SU-DHL-6 (cell line): ENCODE data around the gene RIIAD1.

Experiments used
- H2AFZ ChIP-seq: fragments of 200-600 bp; sonication (generic); 2 replicates; pipeline ENCODE4 v1.6.1; 2014; ENCODE audit warnings: low read depth, mild to moderate bottlenecking, moderate library complexity, mixed read lengths, antibody characterized with exemption, low read length; ENCODE audit not compliant: severe bottlenecking
- H3F3A ChIP-seq: fragments of 200-600 bp; shearing (Covaris generic); 2 replicates; pipeline ENCODE4 v1.6.0; 2016; ENCODE audit warnings: antibody characterized with exemption, mild to moderate bottlenecking; ENCODE audit not compliant: insufficient read depth
- H3K27ac ChIP-seq: fragments of 200-600 bp; sonication (generic); 2 replicates; pipeline ENCODE4 v1.5.1; 2016; ENCODE audit warnings: low read depth, mild to moderate bottlenecking, low read length, moderate library complexity, mixed read lengths
- H3K27me3 ChIP-seq: fragments of 200-600 bp; sonication (generic), shearing (Covaris generic); 2 replicates; pipeline ENCODE4 v1.6.0; 2014; ENCODE audit warnings: mild to moderate bottlenecking, low read length
- H3K36me3 ChIP-seq: fragments of 200-600 bp; sonication (generic); 2 replicates; pipeline ENCODE4 v1.6.1; 2014; ENCODE audit warnings: mild to moderate bottlenecking, low read length, mixed read lengths
- H3K4me2 ChIP-seq: fragments of 300-600, 200-600 bp; shearing (Covaris generic), sonication (generic); 2 replicates; pipeline ENCODE4 v1.6.0; 2014; ENCODE audit warnings: low read length, low read depth, mild to moderate bottlenecking; ENCODE audit not compliant: poor library complexity, severe bottlenecking
- H3K4me3 ChIP-seq: fragments of 200-600 bp; sonication (generic); 2 replicates; pipeline ENCODE4 v1.5.1; 2014; ENCODE audit warnings: antibody characterized with exemption, low read length, mild to moderate bottlenecking, mixed read lengths; ENCODE audit not compliant: insufficient read depth, poor library complexity, severe bottlenecking
- H3K79me2 ChIP-seq: fragments of 200-600 bp; sonication (generic); 2 replicates; pipeline ENCODE4 v1.6.1; 2014; ENCODE audit warnings: mild to moderate bottlenecking, low read length, moderate library complexity; ENCODE audit not compliant: insufficient read depth
- H3K9ac ChIP-seq: fragments of 200-600 bp; sonication (generic); 2 replicates; pipeline ENCODE4 v1.7.0; 2014; ENCODE audit warnings: mild to moderate bottlenecking, low read length
- H3K9me2 ChIP-seq: fragments of 200-600 bp; sonication (generic); replicated peaks from 2 replicates; pipeline ENCODE4 v1.6.1; 2014; ENCODE audit warnings: low read length; ENCODE audit not compliant: insufficient read depth
- H3K9me3 ChIP-seq: fragments of 200-600 bp; sonication (generic); 2 replicates; pipeline ENCODE4 v1.6.1; 2014; ENCODE audit warnings: low read length, mixed read lengths; ENCODE audit not compliant: insufficient read depth
- H4K20me1 ChIP-seq: fragments of 200-600 bp; sonication (generic); 2 replicates; pipeline ENCODE4 v1.6.1; 2014; ENCODE audit warnings: low read depth, mild to moderate bottlenecking, antibody characterized with exemption, low read length, moderate library complexity, mixed read lengths
- CTCF ChIP-seq: fragments of 200-600 bp; sonication (generic); IDR thresholded peaks from one replicate; pipeline ENCODE4 v1.5.1; 2017; ENCODE audit warnings: antibody characterized with exemption, mild to moderate bottlenecking, low read length, moderate library complexity; ENCODE audit not compliant: insufficient read depth, poor library complexity, severe bottlenecking
- EZH2phosphoT487 ChIP-seq: fragments of 200-600 bp; sonication (generic), shearing (Covaris generic); conservative IDR thresholded peaks from 2 replicates; pipeline ENCODE4 v1.6.1; 2018; ENCODE audit warnings: mild to moderate bottlenecking, antibody characterized with exemption, low read length, moderate library complexity, mixed read lengths

RIIAD1 gene

GRCh38 chr1:151693057-151693651 is 28.2 kb upstream of the RIIAD1 start:
- Histone ChIP-seq H2AFZ (no peak overlapping the region), H3K9me2 (no peaks in the 10 kb centered on the region), H3K9me3 (no peaks in the 10 kb centered on the region), H3K36me3 (peaks cover 5% of the 10 kb centered on the region; the same call in 1 of the 2 replicates), H3K4me3 (no peak overlapping the region), H3F3A (no peaks in the 10 kb centered on the region), H4K20me1 (no peaks in the 10 kb centered on the region), H3K27me3 (no peaks in the 10 kb centered on the region), H3K4me2 (no peak overlapping the region), H3K79me2 (no peaks in the 10 kb centered on the region), H3K27ac (no peak overlapping the region), H3K9ac (no peak overlapping the region)
- peak; percentile 19 for TF ChIP-seq CTCF
- no peak for TF ChIP-seq EZH2phosphoT487

- Histone ChIP-seq H2AFZ (no peak overlapping the region), H3K27me3 (no peaks in the 10 kb centered on the region), H3K9ac (no peak overlapping the region), H3K4me2 (no peak overlapping the region), H4K20me1 (no peaks in the 10 kb centered on the region), H3K79me2 (no peaks in the 10 kb centered on the region), H3K36me3 (no peaks in the 10 kb centered on the region), H3F3A (no peaks in the 10 kb centered on the region), H3K9me2 (no peaks in the 10 kb centered on the region), H3K27ac (no peak overlapping the region), H3K9me3 (no peaks in the 10 kb centered on the region), H3K4me3 (no peak overlapping the region)
- TF ChIP-seq CTCF = no peak
- TF ChIP-seq EZH2phosphoT487 = no peak
Observed at GRCh38 chr1:151701515-151701914, 19.8 kb upstream of the RIIAD1 start.

GRCh38 chr1:151702936-151703335 is 18.4 kb upstream of the RIIAD1 start:
- Histone ChIP-seq H3K36me3 (no peaks in the 10 kb centered on the region), H3F3A (no peaks in the 10 kb centered on the region), H3K9ac (no peak overlapping the region), H3K4me2 (no peak overlapping the region), H3K79me2 (no peaks in the 10 kb centered on the region), H3K9me3 (no peaks in the 10 kb centered on the region), H2AFZ (no peak overlapping the region), H4K20me1 (no peaks in the 10 kb centered on the region), H3K9me2 (no peaks in the 10 kb centered on the region), H3K27me3 (no peaks in the 10 kb centered on the region), H3K27ac (no peak overlapping the region), H3K4me3 (no peak overlapping the region)
- no peak for TF ChIP-seq CTCF
- TF ChIP-seq EZH2phosphoT487 = no peak
